Activated naive CD8-positive, alpha-beta T cell treated with anti-CD3 and anti-CD28 coated beads, Interleukin-2, amount 50 U/mL, for 24 hours (primary cell): ENCODE measurements around the gene RNF25.

Experiments
- ATAC-seq: fragments of 150-1000 bp; cut with Tn5 transposase; one replicate; pipeline ENCODE4 v1.10.0; 2021
- DNase-seq: peaks from one replicate; pipeline ENCODE4 v3.0.0; 2021
- H3K27ac Mint-ChIP-seq: one replicate; pipeline ENCODE4 v1.8.0; 2021; ENCODE audit warnings: mild to moderate bottlenecking, mixed read lengths
- H3K27me3 Mint-ChIP-seq: one replicate; pipeline ENCODE4 v1.8.0; 2021; ENCODE audit warnings: mixed read lengths
- H3K36me3 Mint-ChIP-seq: one replicate; pipeline ENCODE4 v1.8.0; 2021; ENCODE audit warnings: low read depth, mixed read lengths
- H3K4me1 Mint-ChIP-seq: one replicate; pipeline ENCODE4 v1.8.0; 2021; ENCODE audit warnings: mixed read lengths
- H3K4me3 Mint-ChIP-seq: one replicate; pipeline ENCODE4 v1.8.0; 2021; ENCODE audit warnings: mild to moderate bottlenecking, moderate library complexity, mixed read lengths
- H3K9me3 Mint-ChIP-seq: one replicate; pipeline ENCODE4 v1.8.0; 2021; ENCODE audit warnings: mixed read lengths

RNF25 gene

DNA sequence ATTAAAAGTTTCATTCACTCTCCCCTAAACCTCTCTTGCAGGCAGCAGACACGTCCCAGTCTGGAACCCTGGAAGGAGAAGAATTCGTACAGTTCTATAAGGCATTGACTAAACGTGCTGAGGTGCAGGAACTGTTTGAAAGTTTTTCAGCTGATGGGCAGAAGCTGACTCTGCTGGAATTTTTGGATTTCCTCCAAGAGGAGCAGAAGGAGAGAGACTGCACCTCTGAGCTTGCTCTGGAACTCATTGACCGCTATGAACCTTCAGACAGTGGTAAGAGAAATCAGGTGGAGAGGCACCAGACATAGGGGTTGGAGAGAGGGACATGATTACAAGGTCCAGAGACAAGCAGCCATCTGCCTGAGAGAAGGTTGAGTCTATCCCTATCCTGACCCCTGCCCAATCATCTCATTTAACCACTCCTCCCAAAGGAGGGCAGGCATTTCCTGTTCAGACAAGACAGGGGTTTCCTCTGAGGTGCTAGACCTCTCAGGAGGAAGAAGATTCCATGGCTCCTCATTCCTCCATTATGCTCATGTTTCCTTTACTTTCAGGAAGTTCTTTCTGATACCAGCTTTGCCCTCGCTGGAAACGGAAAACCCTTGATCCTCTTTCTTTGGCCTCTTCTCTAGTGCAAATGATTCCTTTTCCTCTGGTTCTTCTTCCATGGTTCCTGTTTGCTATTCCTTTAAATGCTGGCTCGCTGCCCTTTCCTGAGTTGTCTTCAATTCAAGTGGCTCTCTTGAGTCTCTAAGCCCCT, 49.0 kb downstream of the RNF25 start:
- ATAC-seq (no peak), DNase-seq (no peak)
- H3K27me3 Mint-ChIP-seq: no peaks in the 10 kb centered on the region
- no peak overlapping the region for H3K27ac Mint-ChIP-seq
- no peaks in the 10 kb centered on the region for H3K4me1 Mint-ChIP-seq
- no peaks in the 10 kb centered on the region for H3K36me3 Mint-ChIP-seq
- H3K4me3 Mint-ChIP-seq: no peak overlapping the region
- H3K9me3 Mint-ChIP-seq: no peaks in the 10 kb centered on the region

DNA sequence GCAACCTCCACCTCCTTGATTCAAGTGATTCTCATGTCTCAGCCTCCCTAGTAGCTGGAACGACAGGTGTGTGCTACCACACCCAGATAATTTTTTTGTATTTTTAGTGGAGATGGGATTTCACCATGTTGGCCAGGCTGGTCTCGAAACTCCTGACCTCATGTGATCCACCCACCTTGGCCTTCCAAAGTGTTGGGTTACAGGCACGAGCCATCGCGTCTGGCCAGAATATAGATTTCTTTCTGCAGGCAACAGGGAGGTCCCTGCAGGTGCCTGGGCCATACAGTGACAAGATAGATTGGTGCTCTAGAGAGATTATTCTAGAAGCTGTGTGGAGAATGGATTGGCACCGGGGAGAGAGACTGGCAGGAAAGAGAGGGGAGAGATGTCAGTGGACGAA, 50.8 kb downstream of the RNF25 start:
- no peaks in the 10 kb centered on the region for H3K36me3 Mint-ChIP-seq
- DNase-seq: no peak

DNA sequence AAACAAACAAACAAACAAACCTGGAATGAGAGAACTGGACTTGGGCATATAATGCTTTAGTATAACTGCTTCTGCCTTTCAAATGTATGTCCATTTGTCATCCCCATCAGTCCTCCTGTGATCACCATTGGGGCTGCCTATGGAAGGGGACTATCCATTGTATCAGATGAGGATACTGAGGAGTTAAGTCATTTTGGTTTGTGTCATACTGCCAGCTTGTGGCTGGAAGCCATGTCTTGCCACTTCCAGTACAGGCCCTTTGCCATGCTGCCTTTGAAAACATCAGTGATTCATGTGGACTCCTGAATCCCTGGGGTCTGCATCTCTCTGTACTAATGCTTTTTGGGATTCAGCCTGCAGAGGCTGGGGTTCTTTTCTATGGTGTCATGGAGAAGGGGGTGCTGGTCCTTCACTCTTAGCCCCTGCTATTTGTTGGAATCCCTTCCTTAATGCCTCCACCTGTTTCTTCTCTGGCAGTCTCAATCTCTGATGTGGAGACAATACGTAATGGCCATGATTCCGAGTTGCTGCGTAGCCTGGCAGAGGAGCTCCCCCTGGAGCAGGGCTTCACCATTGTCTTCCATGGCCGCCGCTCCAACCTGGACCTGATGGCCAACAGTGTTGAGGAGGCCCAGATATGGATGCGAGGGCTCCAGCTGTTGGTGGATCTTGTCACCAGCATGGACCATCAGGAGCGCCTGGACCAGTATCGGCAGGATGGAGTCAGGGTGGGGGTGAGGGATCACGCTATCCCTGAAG, 53.5 kb downstream of the RNF25 start:
- H3K36me3 Mint-ChIP-seq: no peaks in the 10 kb centered on the region
- H3K4me3 Mint-ChIP-seq: no peak overlapping the region
- H3K9me3 Mint-ChIP-seq: no peaks in the 10 kb centered on the region
- no peak for DNase-seq
- H3K27me3 Mint-ChIP-seq: no peaks in the 10 kb centered on the region
- H3K27ac Mint-ChIP-seq: no peak overlapping the region
- no peak for ATAC-seq
- H3K4me1 Mint-ChIP-seq: no peaks in the 10 kb centered on the region

More for the DNA sequence above, 50.8 kb downstream of the RNF25 start:
- no peak overlapping the region for H3K4me3 Mint-ChIP-seq
- H3K27ac Mint-ChIP-seq: no peak overlapping the region
- H3K4me1 Mint-ChIP-seq: no peaks in the 10 kb centered on the region
- ATAC-seq: no peak
- H3K27me3 Mint-ChIP-seq: no peaks in the 10 kb centered on the region
- H3K9me3 Mint-ChIP-seq: no peaks in the 10 kb centered on the region

DNA sequence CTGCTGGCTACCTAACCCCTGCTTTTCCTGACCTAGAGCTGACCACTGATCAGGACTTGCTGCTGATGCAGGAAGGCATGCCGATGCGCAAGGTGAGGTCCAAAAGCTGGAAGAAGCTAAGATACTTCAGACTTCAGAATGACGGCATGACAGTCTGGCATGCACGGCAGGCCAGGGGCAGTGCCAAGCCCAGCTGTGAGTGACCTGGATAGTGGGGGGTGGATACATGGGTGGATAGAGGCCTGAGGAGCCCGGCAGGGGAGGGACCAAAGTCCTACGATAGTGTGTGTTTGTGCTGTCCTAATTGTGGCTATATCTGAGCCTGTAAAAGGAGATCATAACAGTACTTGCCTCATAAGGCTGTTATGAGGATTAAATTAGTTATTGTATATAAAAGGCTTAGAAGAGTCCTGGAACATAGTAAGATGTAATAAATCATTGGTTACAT, 55.9 kb downstream of the RNF25 start:
- H3K27ac Mint-ChIP-seq: no peak overlapping the region
- ATAC-seq (no peak), DNase-seq (no peak)
- H3K27me3 Mint-ChIP-seq: peaks cover 2% of the 10 kb centered on the region
- H3K4me3 Mint-ChIP-seq: no peak overlapping the region
- H3K36me3 Mint-ChIP-seq: no peaks in the 10 kb centered on the region
- H3K9me3 Mint-ChIP-seq: no peaks in the 10 kb centered on the region
- no peaks in the 10 kb centered on the region for H3K4me1 Mint-ChIP-seq
